CD1c-positive myeloid dendritic cell (primary cell): ENCODE measurements around the gene MMP27.
A peak's percentile ranks its signal among the peaks of the same experiment; 100 is the strongest.

ENCODE experiments used
- DNase-seq: peaks from one replicate; pipeline ENCODE4 v3.0.0-alpha.2; 2016; ENCODE audit errors: extremely low spot score

Gene MMP27

DNA sequence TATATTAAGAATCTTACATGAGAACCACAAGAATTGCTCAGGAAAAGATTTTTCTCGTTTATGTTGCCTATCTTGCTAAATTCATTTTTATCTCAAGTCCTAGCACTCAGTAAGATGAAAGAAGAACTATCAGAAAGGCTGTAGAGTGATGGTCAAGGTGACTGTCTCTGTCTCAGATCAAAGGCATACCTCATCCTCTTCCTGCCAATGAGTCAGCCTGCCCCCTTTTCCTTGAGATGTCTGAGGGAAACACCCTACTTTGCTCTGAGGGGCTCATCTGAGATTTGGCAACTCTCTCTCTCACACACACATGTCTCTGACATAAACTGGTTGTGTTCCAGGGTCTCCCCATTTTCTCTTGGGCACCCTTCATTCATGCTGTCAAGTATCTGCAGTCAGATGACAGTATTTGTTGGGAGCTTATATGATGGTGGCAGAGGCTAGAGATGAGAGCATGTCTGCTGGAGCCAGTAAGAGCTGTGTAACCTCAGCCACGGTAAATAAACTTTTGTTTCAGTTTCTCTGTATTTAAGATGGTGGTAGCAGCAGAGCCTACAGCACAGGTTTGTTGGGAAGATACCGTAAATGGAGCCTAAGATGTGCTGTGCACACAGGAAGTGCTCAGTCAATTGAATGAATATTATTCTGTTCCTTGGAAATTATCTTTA lies 1.6 kb downstream of the MMP27 start:
- DNase-seq, result no peak

DNA sequence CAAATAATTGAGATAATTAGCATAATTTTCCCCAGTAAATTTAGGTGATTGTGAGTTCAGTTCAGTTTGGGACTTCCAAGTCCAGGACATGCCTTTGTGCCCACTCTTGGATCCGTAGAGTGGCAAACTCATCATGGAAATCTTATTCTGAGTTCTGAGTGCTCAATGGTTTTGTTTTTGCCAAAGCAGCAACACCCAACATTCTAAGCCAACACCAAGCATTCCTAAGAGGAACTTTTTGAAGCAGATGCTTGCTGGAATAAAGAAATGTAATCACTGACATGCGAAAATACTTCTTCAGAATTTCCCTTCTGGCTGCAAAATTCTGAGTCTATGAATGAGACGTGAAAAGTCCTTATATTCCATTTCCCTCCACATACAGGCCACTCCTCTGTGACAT lies 10.4 kb downstream of the MMP27 start:
- no peak for DNase-seq

DNA sequence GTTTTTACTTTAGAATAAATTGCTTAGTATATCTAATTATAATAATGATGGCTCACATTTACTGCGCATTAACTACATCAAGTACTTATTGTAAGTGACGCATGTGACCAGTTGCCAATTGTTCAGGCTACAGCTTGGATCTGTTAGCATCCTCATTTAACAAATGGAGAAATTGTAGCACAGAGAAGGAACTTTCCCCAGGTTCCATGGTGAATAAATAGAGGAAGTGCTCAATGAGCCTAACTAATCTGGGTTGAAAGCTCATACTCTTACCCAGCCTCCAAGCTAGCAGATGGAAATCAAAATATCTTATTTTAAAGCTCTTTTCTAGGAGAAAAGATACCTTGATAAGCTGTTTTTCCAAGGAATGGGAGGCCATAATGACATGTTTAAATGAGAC lies 19.8 kb downstream of the MMP27 start:
- peak; percentile 66 for DNase-seq

DNA sequence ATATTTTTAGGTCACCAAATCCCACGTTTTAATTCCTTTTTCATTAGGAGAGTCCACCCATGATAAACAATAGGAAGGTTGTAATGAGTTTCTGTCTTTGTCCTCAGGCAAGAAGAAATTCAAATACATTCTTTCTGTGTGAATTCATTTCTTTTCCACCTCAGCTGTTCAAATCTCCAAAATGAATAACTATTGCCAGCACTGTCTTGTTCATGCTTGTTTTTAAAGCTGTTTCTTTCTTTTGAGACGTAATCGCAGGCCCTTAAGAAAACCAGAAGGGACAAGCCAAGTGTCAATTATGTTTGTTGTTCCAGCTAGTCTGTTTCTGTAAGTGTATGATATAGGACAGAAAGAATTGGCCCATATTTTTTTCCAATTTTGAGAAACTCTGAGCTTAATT lies 20.2 kb downstream of the MMP27 start:
- no peak for DNase-seq

DNA sequence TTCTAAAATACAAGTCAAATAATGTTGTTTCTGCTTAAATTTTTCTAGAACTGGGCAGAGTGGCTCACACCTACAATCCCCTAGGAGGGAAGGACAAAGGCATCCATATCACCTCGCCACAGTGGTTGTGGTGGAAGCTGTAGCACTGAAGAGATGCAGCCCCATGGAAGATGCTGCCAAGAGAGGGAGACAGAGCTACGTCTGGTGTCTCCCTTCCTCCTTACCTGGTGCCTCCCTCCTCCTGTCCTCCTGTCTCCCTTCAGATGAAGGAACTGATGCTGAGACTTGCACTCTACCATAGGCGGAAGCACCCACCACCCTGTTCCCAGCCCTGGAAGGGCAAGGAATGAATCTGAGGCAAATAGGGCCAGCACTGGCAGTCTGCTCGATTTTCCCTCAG lies 22.3 kb downstream of the MMP27 start:
- no peak for DNase-seq

DNA sequence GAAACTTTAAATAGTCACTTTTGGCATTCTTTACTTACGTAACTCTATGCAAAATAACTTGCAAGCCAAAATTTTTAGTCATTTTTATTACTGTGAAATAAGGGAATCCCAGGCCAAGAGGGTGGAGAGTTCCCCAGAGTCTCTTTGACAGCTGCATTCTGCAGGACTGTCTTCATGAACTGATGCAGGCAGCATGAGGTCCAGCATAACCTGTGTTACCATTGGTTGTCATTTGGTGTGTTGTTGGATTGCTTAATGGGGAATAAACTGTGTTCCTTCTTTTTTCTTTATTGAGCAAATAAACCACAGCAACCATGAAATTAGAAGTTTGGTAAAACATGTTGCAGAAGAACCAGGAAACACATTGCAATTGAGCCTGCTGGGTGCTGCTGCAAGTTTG lies 24.6 kb downstream of the MMP27 start:
- DNase-seq, result peak; percentile 29

DNA sequence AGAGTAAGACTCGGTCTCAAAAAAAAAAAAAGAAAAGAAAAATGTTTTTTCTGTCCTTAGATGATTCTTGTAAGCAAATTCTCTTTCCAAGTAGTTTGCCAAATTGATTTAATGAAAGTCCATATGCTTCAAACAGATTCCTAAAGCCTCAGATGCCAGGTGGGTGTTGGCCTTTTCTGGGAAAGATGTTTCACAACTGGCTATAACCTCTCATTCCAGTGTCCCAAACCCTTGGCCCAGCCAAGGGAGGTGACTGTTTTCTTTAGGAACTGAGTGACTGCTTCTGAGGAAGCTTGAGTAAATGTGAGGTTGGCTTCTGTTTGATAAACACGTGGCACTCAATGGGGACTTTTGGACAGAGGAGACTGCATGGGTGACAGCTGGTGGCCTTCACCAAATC lies 27.5 kb downstream of the MMP27 start:
- DNase-seq, result no peak

DNA sequence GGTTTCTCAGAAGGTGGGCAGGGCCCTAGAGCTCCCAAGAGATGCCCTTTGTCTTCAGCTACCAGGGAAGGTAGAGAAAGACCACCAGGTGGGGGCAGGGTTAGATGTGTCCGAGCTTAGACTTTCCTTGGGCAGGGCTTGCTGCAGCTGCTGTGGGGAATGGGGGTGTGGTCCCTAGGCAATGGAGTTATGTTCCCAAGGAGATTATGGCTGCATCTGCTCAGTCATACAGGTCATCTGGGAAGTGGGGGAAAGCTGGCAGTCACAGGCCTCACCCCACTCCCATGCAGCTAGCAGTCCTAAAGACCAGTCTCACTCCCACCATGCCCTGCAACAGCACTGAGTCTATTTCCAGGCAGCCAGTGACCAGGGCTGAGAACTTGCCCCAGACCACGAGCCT lies 29.5 kb downstream of the MMP27 start:
- DNase-seq, result no peak

DNA sequence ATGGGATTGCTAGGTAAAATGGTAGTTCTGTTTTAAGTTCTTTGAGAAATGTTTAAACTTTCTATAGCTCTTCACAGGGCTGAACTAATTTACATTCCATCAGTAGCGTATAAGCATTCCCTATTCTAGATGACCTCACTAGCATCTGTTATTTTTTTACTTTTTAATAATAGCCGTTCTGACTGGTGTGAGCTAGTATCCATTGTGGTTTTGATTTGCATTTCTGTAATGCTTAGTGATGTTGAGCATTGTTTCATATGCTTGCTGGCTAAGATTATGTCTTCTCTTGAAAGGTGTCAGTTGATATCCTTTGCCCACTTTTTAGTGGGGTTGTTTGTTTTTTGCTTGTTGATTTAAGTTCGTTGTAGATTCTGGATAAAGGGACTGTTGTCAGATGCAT lies 35.9 kb downstream of the MMP27 start:
- no peak for DNase-seq

DNA sequence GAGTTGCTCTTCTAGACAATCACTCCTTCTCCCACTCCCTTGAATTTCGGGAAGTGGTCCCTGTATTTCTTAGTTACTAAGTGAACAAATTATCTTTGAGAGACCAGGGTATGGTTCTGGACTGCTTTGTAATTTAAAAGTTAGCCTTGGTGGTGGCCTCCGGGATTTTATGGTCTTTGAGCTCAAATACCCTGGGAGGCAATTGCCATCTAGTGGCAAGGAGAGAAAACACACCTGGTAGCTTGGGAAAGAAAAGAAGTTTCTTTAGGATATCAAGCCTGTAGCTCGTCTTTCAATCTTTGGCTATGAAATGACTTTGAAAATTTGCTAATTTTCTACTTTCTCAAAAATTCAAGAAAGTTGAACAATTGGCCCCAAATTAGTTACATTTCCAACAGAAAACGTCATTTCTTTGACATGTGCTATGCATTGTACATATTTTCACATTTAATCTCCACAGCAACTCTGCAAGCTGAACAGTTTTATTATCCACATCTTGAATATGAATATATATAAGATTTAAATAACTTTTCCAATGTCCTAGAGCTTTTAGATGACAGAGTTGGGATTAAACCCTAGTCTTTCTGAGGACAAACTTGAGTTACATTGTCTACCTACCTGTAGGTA lies 39.1 kb downstream of the MMP27 start:
- DNase-seq, result peak; percentile 60

DNA sequence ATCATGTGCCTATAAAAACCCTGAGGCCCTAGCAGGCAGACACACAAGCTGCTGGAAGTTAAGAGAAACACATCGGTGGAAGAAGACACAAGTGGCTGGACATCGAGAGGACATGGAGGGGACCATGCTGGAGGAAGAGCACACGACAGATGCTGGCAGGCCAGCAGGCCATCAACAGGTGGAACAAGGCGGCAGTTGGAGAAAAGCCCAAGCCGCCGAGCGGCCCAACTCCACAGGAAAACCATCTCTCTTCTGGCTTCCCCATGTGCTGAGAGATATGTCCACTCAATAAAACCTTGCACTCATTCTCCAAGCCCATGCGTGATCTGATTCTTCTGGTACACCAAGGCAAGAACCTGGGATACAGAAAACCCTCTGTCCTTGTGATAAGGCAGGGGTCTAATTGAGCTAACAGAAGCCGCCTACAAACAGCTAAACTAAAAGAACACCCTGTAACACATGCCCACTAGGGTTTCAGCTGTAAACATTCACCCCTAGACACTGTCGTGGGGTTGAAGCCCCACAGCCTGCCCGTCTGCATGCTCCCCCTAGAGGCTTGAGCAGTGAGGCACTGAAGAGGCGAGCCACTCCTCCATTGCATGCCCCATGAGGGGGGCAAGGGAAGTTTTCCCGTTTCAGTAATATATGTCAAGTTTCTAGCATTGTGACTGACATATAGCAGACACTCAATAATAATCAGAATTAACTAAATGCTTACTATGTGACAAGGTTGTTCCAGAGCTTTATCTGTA lies 41.4 kb downstream of the MMP27 start:
- DNase-seq, result no peak

DNA sequence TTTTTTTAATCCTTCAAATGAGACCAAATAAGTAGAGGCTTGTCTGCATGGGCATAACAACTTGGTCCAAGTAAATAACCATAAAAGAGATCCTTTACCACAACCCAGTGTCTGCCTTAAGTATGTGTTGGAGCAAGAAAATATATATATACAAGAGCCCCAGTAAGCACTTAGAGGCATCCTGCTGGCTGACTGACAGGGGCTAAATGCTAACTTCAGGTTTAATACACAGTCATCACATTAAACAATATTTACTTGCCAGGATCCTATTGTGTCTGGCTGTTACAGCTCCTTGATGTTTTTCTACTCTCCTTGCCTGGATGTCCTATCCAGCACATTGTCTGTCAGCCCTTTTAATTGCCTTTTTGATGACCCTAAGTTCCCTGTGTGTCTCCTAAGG lies 43.0 kb downstream of the MMP27 start:
- DNase-seq, result no peak

DNA sequence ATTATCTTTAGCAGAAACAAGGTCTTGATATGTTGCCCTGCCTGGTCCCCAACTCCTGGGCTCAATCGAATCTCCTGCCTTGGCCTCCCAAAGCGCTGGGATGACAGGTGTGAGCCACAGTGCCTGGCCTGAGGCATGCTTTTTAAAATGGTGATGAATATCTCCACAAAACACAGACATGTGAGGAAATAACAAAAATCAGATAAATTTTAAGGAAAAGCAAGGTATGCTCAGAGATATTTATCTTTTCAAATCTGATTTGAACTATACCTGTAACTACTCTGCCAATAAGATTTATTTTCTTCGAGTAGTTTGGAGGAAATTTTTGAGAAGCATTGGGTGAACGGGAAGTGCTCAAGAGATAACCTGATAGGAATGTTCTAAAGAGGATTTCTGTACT lies 44.5 kb downstream of the MMP27 start:
- no peak for DNase-seq

DNA sequence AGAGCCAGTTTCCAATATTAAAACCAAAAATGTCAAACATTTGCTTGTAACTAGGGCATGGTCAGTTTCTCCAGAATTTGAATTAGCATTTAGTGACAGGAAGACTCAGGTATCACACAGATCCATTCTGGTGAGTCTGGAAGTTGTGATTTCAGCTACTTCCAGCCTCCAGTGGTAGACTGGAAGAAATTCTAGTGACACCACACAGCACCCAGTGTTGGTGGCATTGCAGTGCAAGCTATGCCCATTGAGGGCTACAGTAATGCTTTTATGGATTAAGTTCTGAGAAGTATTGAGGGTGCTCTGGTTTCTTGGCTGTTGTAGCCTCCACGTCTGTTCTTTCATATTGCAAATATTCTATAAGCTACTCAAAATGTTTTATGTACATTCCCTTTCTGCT lies 49.0 kb downstream of the MMP27 start:
- DNase-seq, result no peak

DNA sequence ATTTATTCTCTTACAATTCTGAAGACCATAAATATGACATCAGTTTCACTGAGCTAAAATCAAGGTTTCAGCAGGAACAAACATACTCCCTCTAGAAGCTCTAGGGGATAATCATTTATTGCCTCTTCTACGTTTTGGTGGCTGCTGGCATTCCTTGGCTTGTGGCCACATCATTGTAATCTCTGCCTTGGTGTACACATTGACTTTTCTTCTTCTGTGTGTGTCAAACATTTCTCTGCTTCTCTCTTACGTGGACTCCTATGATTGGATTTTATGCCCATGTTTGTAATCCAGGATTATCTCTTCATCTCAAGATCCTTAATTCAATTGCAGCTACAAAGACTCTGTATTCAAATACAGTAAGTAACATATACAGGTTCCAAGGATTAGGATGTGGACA lies 50.0 kb downstream of the MMP27 start:
- DNase-seq, result no peak

DNA sequence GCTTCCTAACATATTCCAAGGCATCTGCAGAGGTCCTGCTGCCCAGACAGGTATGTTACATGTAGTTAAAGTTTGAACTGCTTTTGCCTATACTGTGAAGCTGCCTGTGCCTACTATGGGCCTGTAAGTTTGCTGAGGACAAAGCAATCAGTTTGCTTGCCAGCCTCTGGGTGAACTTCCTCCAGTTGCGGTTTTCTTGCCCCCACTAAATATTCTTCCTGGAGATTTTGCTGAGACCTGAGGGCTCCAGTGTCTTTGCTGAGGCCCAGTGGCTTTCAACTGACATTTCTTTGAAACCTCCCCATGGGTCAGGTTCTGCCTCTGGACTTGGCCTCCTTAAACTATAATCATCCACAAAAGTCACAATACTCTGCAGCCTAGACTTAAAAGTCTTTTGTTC lies 50.8 kb downstream of the MMP27 start:
- no peak for DNase-seq

DNA sequence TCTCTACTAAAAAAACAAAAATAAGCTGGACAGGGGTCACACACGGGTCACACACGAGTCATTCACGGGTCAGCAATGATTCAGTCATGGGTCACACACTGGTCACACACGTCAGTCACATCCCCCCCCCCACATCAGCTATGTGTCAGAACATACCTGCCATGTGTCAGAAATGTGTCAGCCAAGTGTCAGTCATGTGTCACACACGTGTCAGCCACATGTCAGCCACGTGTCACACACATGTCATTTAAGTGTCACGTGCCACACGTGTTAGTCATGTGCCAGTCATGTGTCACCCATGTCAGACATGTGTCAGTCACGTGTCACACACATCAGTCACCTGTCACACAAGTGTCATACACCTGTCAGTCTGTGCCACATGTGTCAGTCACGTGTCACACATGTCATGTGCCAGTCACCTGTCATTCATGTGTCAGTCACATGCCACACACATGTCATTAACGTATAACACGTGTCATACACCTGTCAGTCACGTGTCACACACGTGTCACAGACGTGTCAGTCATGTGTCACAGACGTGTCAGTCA lies 51.8 kb downstream of the MMP27 start:
- DNase-seq, result no peak

DNA sequence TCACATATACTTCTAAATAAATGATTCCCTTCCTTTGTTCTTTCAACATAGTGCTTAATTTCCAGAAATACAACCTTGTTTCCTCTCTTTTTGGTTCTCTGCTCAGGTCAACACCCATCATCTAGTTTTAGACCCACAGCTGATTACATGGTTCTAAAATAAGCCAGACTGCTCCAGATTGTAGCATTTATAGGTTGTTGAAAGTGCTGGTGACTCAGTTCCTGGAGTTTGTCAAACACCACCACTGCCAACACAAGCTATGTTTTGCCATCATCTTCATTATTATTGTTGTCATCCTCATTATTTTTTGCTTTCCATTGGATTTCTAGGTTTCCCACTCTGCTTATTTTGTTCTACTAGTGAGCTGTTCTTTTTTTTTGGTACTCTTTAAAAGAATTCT lies 58.1 kb downstream of the MMP27 start:
- no peak for DNase-seq

DNA sequence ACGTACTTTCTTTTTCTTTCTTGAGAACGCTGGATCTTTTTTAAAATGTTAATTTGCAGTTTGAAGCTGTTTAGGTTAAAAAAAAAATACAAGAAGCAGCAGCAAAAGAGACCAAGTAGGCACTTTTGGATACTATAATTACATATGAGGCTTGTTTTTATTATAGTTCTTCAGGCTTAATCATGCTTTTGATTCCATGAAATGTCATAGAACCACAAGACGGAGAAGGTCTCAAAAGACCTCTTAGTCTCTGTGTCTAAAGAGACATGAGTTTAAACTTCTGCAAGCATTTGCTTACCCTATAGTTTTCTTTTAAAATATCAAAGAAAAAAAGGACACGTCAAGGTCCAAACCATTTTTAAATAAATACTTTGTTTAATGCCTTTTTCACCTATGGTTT lies 61.6 kb downstream of the MMP27 start:
- DNase-seq, result no peak
